ENCODE results near the gene CEP164.
"Not testable (repeated sequence)": the region's sequence is repeated elsewhere in the genome, so short reads cannot be mapped to it uniquely, and the experiment has no call there.

CEP164 gene

GRCh38 chr11:117319214-117319840 lies 8.3 kb upstream of the CEP164 start:
- DNase-seq (ENCODE audit: low read depth in 2 of 2): peak; percentile 73 to 87
- H3K4me3 ChIP-seq (replicated peaks in 1 of 2; ENCODE audit: low read depth in 2 of 2, low read length in 2 of 2): no peak overlapping the region
- TF ChIP-seq, protein P1, sequence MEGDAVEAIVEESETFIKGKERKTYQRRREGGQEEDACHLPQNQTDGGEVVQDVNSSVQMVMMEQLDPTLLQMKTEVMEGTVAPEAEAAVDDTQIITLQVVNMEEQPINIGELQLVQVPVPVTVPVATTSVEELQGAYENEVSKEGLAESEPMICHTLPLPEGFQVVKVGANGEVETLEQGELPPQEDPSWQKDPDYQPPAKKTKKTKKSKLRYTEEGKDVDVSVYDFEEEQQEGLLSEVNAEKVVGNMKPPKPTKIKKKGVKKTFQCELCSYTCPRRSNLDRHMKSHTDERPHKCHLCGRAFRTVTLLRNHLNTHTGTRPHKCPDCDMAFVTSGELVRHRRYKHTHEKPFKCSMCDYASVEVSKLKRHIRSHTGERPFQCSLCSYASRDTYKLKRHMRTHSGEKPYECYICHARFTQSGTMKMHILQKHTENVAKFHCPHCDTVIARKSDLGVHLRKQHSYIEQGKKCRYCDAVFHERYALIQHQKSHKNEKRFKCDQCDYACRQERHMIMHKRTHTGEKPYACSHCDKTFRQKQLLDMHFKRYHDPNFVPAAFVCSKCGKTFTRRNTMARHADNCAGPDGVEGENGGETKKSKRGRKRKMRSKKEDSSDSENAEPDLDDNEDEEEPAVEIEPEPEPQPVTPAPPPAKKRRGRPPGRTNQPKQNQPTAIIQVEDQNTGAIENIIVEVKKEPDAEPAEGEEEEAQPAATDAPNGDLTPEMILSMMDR (IDR thresholded peaks at IDR 0.05; ENCODE audit: low read depth, low read length): no peak

DNA sequence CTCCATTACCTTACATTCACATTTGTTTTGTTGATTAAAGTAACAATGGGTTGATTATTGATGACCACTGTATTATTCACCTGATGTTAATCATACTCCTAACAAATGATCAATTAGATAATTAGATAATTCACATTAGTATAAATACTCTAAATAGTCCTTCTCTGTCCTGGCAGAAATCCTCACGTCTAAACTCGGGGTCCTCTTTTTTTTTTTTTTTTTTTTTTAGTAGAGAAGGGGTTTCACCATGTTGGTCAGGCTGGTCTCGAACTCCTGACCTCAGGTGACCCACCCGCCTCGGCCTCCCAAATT lies 443 bp upstream of the CEP164 start:
- peak overlapping the region; percentile 77 to 82 for H3K4me3 ChIP-seq (replicated peaks in 1 of 2; ENCODE audit: low read depth in 2 of 2, low read length in 2 of 2)
- not testable (repeated sequence) for DNase-seq (ENCODE audit: low read depth in 2 of 2)

DNA sequence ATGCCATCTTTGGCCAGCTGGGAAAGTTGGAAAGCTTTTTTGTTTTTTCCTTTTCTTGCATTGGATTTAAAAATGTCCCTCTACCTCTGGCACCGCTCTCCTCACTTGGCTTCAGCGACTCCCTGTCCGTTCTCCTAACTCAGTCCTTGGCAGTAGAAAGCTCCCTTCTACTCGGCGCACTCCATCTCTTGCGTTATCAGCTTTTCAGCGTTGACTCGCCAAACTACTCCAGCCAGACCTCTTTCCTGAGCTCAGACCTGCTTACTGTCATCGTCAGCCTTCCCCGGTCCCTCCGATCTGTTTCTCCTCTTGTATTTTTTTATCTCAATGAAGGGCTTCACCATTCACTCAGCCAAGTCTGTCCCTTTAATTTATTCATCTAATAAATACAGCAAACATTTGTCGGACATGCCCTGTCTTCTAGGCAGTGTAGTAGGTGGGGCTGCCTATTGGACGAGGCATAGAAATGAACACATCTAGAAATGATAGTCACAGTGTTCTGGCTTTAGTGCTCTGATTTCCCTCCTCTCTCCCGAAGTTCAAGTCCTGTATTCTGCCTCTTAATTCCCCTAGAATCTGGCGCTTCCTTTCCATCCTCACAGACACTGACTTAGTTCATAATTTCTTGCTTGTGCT lies 839 bp downstream of the CEP164 start:
- peak; percentile 58 to 63 for DNase-seq (ENCODE audit: low read depth in 2 of 2)
- TF ChIP-seq, protein P1 (IDR thresholded peaks at IDR 0.05; ENCODE audit: low read depth, low read length): no peak
- peak overlapping the region; percentile 77 to 82 for H3K4me3 ChIP-seq (replicated peaks in 1 of 2; ENCODE audit: low read depth in 2 of 2, low read length in 2 of 2)

GRCh38 chr11:117332843-117333242 lies 5.2 kb downstream of the CEP164 start:
- H3K4me3 ChIP-seq (replicated peaks in 1 of 2; ENCODE audit: low read depth in 2 of 2, low read length in 2 of 2): no peak overlapping the region
- no peak for DNase-seq (ENCODE audit: low read depth in 2 of 2)
- TF ChIP-seq, protein P1 (IDR thresholded peaks at IDR 0.05; ENCODE audit: low read depth, low read length): no peak

DNA sequence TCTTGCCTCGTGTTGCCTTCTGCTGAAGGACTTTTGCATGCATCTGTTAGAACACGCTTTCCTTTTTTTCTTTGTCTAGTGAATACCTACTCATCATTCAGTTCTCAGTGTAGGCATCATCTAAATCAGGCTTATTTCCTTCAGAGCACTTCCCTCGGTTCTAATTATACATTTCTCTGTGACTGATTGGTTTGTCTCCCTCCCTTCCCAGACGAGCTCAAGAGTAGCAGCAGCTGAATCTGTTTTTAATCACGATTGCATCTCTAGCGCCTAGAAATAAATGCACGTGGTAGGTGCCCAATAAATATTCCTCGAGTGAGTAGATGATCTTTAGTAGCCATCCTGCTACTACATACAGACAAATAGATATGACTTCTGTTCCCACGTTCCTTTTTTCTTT lies 6.3 kb downstream of the CEP164 start:
- TF ChIP-seq, protein P1 (IDR thresholded peaks at IDR 0.05; ENCODE audit: low read depth, low read length): no peak
- no peak for DNase-seq (ENCODE audit: low read depth in 2 of 2)
- H3K4me3 ChIP-seq (replicated peaks in 1 of 2; ENCODE audit: low read depth in 2 of 2, low read length in 2 of 2): no peak overlapping the region

DNA sequence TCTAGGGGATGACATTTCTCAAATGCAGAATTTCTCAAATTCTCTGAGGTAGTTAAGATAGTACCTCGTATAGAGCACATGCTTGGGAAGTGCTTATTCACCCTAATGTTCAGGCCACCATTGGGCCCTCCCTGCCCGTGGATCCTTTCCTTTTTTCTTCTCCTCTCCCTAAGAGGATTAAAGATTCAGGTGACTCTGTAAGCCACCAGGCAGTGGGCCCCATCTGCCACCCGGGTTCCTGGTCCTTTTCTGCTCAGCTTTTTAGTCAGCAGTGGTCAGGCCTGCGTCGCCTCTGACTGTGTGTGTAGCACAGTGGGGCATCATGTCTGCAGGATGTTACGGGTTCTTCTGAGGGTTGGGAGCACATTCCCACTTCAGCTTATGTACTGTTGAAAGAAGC lies 7.2 kb downstream of the CEP164 start:
- no peak for DNase-seq (ENCODE audit: low read depth in 2 of 2)
- no peak overlapping the region for H3K4me3 ChIP-seq (replicated peaks in 1 of 2; ENCODE audit: low read depth in 2 of 2, low read length in 2 of 2)
- TF ChIP-seq, protein P1 (IDR thresholded peaks at IDR 0.05; ENCODE audit: low read depth, low read length): no peak

DNA sequence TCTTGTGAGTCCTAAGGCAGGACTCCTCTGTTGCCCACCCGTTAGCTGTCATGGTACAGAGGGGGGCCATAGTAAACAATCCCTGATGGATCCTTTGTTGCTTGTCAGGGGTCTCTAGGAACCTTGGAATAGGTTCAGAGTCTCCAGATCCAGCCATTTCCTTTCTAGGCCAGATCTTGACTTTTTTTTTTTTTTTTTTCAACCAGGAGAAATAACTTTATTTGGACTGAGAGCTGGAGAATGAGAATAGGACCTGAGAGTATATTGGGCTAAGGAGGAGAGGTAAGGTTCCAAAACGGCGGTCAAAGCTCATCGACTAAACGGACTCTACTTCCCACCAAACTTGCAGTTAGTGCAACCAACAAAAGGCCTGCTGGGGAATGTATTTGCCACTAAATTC lies 7.7 kb downstream of the CEP164 start:
- TF ChIP-seq, protein P1 (IDR thresholded peaks at IDR 0.05; ENCODE audit: low read depth, low read length): no peak
- H3K4me3 ChIP-seq (replicated peaks in 1 of 2; ENCODE audit: low read depth in 2 of 2, low read length in 2 of 2): no peak overlapping the region
- no peak for DNase-seq (ENCODE audit: low read depth in 2 of 2)
